Osteocyte (in vitro differentiated cells): ENCODE results near the gene KIR3DL2. TPM values are rescaled to one million over a fixed set of nuclear protein-coding genes. Genes with fewer than 3 reads are reported as not detected.

ENCODE experiments used
- DNase-seq: peaks from one replicate; pipeline ENCODE4 v3.0.0; 2021; ENCODE audit warnings: mixed read lengths; ENCODE audit not compliant: unreplicated experiment; ENCODE audit errors: extremely low spot score
- H3K27ac Mint-ChIP-seq: one replicate; pipeline ENCODE4 v1.8.0; 2021; ENCODE audit warnings: mild to moderate bottlenecking, mixed read lengths; ENCODE audit not compliant: unreplicated experiment
- H3K27me3 Mint-ChIP-seq: one replicate; pipeline ENCODE4 v1.8.0; 2021; ENCODE audit warnings: mixed read lengths; ENCODE audit not compliant: unreplicated experiment
- H3K36me3 Mint-ChIP-seq: one replicate; pipeline ENCODE4 v1.8.0; 2021; ENCODE audit warnings: mixed read lengths; ENCODE audit not compliant: unreplicated experiment
- H3K4me1 Mint-ChIP-seq: one replicate; pipeline ENCODE4 v1.8.0; 2021; ENCODE audit warnings: mixed read lengths; ENCODE audit not compliant: unreplicated experiment
- H3K4me3 Mint-ChIP-seq: one replicate; pipeline ENCODE4 v1.8.0; 2021; ENCODE audit warnings: mild to moderate bottlenecking, moderate library complexity, mixed read lengths; ENCODE audit not compliant: unreplicated experiment
- H3K9me3 Mint-ChIP-seq: one replicate; pipeline ENCODE4 v1.8.0; 2021; ENCODE audit warnings: mixed read lengths; ENCODE audit not compliant: unreplicated experiment
- total RNA-seq: library from RNA; stranded (reverse); gene quantifications from 2 replicates; pipeline ENCODE4 v1.2.1, GENCODE V29; 2021
- TF ChIP-seq, protein P1 (sequence below): fragments of 200-600 bp; sonication (generic); IDR thresholded peaks from 2 replicates; pipeline ENCODE4 v1.5.0; 2021; ENCODE audit warnings: antibody characterized with exemption, mild to moderate bottlenecking, moderate library complexity

KIR3DL2 gene
- total RNA-seq, 1 donor from 2014 or later, result not detected

DNA sequence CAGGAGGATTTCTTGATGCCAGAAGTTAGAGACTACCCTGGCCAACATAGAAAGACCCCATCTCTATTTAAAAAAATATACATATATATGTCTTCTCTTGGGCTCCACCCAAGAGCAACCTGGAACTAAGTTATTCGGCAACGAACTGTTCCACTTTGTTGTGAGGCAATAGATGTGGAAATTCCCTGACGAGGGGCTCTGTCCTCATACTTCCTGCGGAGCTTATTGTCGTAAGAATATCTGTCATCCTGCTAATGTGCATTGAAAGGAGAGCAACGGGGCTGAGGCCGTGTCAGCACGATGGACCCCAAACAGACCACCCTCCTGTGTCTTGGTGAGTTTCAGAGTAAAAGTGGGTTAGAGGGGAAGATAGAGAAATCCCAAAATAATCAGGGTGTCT is 23.7 kb downstream of the KIR3DL2 start, which contains the start of gene FCAR:
FCAR (plus strand) TSS at position 246 of the 400 bp plus-strand sequence; CDS start at position 301, 55 bp downstream.
- no peaks in the 10 kb centered on the region for H3K36me3 Mint-ChIP-seq
- no peak within 1 kb of the TSS for H3K27ac Mint-ChIP-seq
- H3K4me3 Mint-ChIP-seq, result no peak within 1 kb of the TSS
- TF ChIP-seq, protein P1, sequence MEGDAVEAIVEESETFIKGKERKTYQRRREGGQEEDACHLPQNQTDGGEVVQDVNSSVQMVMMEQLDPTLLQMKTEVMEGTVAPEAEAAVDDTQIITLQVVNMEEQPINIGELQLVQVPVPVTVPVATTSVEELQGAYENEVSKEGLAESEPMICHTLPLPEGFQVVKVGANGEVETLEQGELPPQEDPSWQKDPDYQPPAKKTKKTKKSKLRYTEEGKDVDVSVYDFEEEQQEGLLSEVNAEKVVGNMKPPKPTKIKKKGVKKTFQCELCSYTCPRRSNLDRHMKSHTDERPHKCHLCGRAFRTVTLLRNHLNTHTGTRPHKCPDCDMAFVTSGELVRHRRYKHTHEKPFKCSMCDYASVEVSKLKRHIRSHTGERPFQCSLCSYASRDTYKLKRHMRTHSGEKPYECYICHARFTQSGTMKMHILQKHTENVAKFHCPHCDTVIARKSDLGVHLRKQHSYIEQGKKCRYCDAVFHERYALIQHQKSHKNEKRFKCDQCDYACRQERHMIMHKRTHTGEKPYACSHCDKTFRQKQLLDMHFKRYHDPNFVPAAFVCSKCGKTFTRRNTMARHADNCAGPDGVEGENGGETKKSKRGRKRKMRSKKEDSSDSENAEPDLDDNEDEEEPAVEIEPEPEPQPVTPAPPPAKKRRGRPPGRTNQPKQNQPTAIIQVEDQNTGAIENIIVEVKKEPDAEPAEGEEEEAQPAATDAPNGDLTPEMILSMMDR, result no peak
- H3K27me3 Mint-ChIP-seq, result no peaks in the 10 kb centered on the region
- peaks cover 24% of the 10 kb centered on the region for H3K9me3 Mint-ChIP-seq
- DNase-seq, result no peak
- H3K4me1 Mint-ChIP-seq, result no peaks in the 10 kb centered on the region

- peaks cover 28% of the 10 kb centered on the region for H3K9me3 Mint-ChIP-seq
- H3K36me3 Mint-ChIP-seq, result no peaks in the 10 kb centered on the region
- TF ChIP-seq, protein P1, result no peak
- H3K4me1 Mint-ChIP-seq, result no peaks in the 10 kb centered on the region
- no peaks in the 10 kb centered on the region for H3K27me3 Mint-ChIP-seq
- DNase-seq, result no peak
- no peak overlapping the region for H3K27ac Mint-ChIP-seq
- H3K4me3 Mint-ChIP-seq, result no peak overlapping the region
Measured at GRCh38 chr19:54875506-54875905, 25.3 kb downstream of the KIR3DL2 start.

- H3K4me3 Mint-ChIP-seq, result no peak overlapping the region
- TF ChIP-seq, protein P1, result no peak
- H3K27ac Mint-ChIP-seq, result no peak overlapping the region
- H3K9me3 Mint-ChIP-seq, result peaks cover 19% of the 10 kb centered on the region
- H3K27me3 Mint-ChIP-seq, result no peaks in the 10 kb centered on the region
- DNase-seq, result no peak
- no peaks in the 10 kb centered on the region for H3K36me3 Mint-ChIP-seq
- no peaks in the 10 kb centered on the region for H3K4me1 Mint-ChIP-seq
Measured at GRCh38 chr19:54877471-54877870, 27.2 kb downstream of the KIR3DL2 start.

DNA sequence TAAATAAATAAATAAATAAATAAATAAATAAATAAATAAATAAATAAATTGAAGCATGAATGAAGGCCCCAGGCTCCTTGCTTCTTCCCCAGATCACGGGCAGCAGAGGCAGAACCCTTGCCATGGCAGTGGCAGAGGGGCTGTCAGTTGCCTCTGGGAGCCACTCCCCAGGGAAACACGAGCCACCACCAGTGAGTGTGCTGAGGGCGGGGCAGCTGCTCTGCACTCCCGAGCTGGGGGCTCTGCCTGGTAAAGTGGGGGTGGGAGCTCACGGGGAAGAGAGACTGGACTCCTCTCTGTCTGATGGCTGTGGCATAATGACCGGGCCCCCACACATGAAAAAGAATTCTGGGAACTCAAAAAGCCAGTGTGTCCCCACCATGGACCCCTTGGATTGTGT is 31.6 kb downstream of the KIR3DL2 start:
- no peaks in the 10 kb centered on the region for H3K27me3 Mint-ChIP-seq
- no peak for DNase-seq
- H3K9me3 Mint-ChIP-seq, result peaks cover 19% of the 10 kb centered on the region
- no peak overlapping the region for H3K27ac Mint-ChIP-seq
- H3K36me3 Mint-ChIP-seq, result no peaks in the 10 kb centered on the region
- H3K4me3 Mint-ChIP-seq, result no peak overlapping the region
- TF ChIP-seq, protein P1, result no peak
- H3K4me1 Mint-ChIP-seq, result no peaks in the 10 kb centered on the region

GRCh38 chr19:54882758-54883157 is 32.5 kb downstream of the KIR3DL2 start:
- Mint-ChIP-seq H3K9me3 (peaks cover 12% of the 10 kb centered on the region), H3K4me3 (no peak overlapping the region), H3K27ac (no peak overlapping the region), H3K4me1 (no peaks in the 10 kb centered on the region), H3K27me3 (no peaks in the 10 kb centered on the region), H3K36me3 (no peaks in the 10 kb centered on the region)
- TF ChIP-seq, protein P1, result no peak
- no peak for DNase-seq
